ENCODE data around the gene NCKAP1. TPM values are rescaled to one million over a fixed set of nuclear protein-coding genes. Genes with fewer than 3 reads are reported as not detected.
"Not testable (repeated sequence)": the region's sequence is repeated elsewhere in the genome, so short reads cannot be mapped to it uniquely, and the experiment has no call there.

The NCKAP1 gene
- 106 and 287 TPM in 2 replicates for total RNA-seq (2014; rRNA removed; shearing (Covaris generic); ENCODE audit: low replicate concordance)

- no peaks in the 10 kb centered on the region for H3K9me3 ChIP-seq
- peak within 1 kb of the TSS; percentile 72 for H3K4me3 ChIP-seq
- H3K27me3 ChIP-seq: no peaks in the 10 kb centered on the region
- DNase-seq: peak; percentile 90
- H3K36me3 ChIP-seq: no peaks in the 10 kb centered on the region; the same call in 1 of the 2 replicates
Observed at GRCh38 chr2:183038341-183039300, at the start of gene NCKAP1. Gene NCKAP1, minus strand, starts transcription at chr2:183038457. Its CDS starts 358 bp downstream, at chr2:183038099.

DNA sequence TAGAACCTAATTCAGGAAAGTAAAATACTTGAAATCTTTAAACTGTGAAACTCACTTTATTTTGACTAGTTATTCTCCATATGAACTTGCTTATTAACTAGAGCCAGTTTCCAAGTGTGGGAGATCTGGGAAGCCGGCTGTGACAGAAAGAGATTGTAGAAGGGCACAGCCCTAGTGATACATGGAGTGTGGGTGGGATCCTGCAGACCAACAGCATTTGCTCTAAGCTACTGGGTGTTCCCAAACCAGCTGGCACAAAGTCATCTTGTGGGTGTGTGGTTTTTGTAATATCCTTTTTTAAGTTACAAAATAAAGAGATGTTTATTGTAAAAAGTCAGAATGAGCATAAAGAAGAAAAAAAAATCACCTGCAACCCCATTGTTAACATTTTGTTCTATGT is 43.7 kb upstream of the NCKAP1 start:
- no peaks in the 10 kb centered on the region for H3K36me3 ChIP-seq
- DNase-seq: no peak
- no peaks in the 10 kb centered on the region for H3K27me3 ChIP-seq
- H3K4me3 ChIP-seq: no peak overlapping the region
- H3K9me3 ChIP-seq: no peaks in the 10 kb centered on the region

DNA sequence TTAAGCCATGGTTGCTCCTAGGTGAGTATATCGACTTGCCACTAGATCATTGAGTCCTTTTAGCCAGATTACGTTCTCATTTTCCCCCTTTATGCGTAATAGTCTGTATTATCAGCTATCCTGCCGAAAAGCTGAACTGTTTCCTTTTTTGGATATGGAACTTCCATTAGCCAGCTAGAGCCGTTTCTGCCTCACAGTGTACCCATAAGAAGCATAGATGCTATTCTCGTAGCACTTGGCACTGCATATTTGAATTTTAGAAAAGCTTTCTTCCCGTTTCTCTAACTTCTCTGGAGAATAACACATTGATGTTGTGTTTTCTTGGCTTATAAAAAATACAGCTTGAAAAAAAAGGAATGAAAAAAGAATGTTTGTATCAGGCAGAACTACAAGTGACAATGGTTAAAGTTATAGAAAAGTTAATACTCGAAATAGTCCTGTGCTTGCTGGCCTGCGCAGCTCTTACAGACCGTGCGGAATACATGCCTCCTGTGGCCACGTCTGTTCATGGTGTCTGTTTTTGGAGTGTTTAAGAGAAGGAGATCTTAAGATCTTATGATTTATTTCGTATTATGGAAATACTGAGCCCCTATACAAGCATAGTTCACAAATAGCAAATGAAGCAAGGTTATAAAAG is 41.0 kb upstream of the NCKAP1 start:
- H3K4me3 ChIP-seq: peak overlapping the region; percentile 63
- H3K9me3 ChIP-seq: no peaks in the 10 kb centered on the region
- no peak for DNase-seq
- H3K27me3 ChIP-seq: no peaks in the 10 kb centered on the region
- no peaks in the 10 kb centered on the region for H3K36me3 ChIP-seq

- no peaks in the 10 kb centered on the region for H3K27me3 ChIP-seq
Observed at GRCh38 chr2:183078464-183079138, 40.3 kb upstream of the NCKAP1 start, which contains the start of gene DUSP19. Gene DUSP19, plus strand, starts transcription at chr2:183078747. Its CDS starts 187 bp downstream, at chr2:183078934.

DNA sequence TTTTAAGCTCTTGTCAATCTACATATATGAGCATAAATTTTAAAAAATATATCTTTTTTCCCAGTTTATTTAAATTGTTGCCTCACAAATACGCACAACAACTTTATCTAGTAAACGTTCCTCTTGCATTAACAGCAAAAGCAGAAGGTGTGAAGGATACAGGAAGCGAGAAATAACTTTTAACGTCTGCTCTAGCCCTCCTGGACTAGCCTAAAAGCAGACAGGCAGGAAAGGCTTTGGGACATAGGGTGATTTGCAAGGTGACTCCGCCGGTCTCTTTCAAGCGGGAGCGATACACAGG is 39.9 kb upstream of the NCKAP1 start:
- H3K9me3 ChIP-seq: no peaks in the 10 kb centered on the region
- DNase-seq: peak; percentile 6

More at GRCh38 chr2:183078464-183079138, 40.3 kb upstream of the NCKAP1 start, which contains the start of gene DUSP19:
- Histone ChIP-seq H3K9me3 (no peaks in the 10 kb centered on the region), H3K36me3 (no peaks in the 10 kb centered on the region), H3K4me3 (peak within 1 kb of the TSS; percentile 63)
- peak; percentile 77 for DNase-seq

DNA sequence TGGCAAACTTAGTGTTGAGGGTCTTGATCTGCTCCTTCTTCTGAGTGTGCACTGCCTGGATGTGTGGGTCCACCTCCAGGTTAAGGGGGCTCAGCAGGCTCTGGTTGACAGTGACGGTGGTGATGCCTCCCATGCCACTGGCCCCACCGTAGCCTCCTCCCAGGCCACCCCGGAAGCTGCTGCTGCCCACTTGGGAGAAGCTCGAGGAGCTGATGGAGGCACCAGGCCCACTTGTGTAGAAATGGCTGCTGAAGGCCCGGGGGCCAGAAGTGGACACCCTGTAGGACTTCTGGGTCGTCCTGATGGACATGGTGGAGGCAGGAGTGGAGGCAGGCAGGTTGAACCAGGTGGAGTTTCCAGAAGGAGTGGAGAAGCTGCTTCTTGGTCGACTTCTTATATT is 33.9 kb upstream of the NCKAP1 start:
- no peak for DNase-seq
- H3K36me3 ChIP-seq: no peaks in the 10 kb centered on the region
- no peak overlapping the region for H3K4me3 ChIP-seq
- no peaks in the 10 kb centered on the region for H3K27me3 ChIP-seq
- H3K9me3 ChIP-seq: no peaks in the 10 kb centered on the region

More for the DNA sequence above, 39.9 kb upstream of the NCKAP1 start:
- H3K36me3 ChIP-seq: no peaks in the 10 kb centered on the region
- no peaks in the 10 kb centered on the region for H3K27me3 ChIP-seq
- peak overlapping the region; percentile 63 for H3K4me3 ChIP-seq

DNA sequence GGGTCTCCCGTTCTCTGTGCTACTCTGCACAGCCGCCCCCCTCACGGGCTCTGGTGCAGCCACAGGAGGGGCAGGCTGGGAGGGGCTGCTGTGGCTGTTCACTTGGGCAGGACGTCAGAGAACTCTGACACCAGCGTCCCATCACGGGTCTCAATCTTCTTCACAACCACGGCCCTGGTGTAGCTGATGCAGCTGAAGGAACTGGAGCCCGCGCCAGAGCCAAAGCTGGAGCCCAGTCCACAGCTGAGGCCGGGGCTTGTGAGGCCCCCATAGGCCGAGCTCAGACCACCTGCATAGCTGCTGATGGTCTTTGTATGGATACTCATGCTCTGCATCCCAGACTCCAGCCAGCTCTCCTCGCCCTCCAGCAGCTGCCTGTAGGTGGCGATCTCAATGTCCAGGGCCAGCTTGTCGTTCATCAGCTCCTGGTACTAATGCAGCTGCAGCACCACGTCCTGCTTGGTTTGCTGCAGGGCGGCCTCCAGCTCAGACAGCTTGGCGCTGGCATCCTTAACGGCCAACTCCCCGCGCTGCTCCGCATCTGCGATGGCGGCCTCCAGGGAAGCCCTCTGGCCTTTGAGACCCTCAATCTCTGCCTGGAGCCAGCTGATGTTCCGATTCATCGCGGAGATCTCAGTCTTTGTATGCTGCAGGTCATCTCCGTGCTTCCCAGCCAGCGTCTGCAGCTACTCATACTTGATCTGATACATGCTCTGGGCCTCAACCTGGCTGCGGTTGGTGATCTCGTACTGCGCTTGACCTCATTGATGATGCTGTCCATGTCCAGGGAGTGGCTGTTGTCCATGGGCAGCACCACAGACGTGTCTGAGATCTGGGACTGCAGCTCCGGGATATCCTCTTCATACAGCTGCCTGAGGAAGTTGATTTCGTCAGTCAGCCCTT is 32.9 kb upstream of the NCKAP1 start:
- no peak overlapping the region for H3K4me3 ChIP-seq
- H3K9me3 ChIP-seq: no peaks in the 10 kb centered on the region
- peak; percentile 76 for DNase-seq
- no peaks in the 10 kb centered on the region for H3K27me3 ChIP-seq
- no peaks in the 10 kb centered on the region for H3K36me3 ChIP-seq

GRCh38 chr2:183069174-183069573 is 30.9 kb upstream of the NCKAP1 start:
- DNase-seq: no peak
- Histone ChIP-seq H3K27me3 (no peaks in the 10 kb centered on the region), H3K36me3 (no peaks in the 10 kb centered on the region), H3K9me3 (no peaks in the 10 kb centered on the region), H3K4me3 (no peak overlapping the region)

GRCh38 chr2:183068561-183068960 is 30.3 kb upstream of the NCKAP1 start:
- no peak for DNase-seq
- Histone ChIP-seq H3K36me3 (no peaks in the 10 kb centered on the region), H3K9me3 (no peaks in the 10 kb centered on the region), H3K4me3 (no peak overlapping the region), H3K27me3 (no peaks in the 10 kb centered on the region)

DNA sequence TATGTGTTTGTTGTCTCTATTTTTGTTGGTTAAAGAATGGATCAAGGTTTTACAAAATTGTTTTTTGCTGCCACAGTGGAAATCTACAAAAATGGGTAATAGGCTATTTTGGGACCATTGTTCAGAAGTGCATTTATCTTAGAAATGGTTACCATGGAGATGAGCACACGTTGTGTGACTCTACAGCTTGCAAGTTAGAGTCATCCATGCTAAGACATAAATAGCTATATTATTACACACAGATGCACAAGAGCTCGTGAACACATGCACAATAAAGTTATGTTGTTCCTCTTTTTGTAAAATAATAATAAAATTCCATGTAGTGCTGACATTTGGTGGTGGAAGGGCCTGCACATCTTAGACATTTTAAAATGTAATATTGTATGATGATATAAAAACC is 24.8 kb upstream of the NCKAP1 start:
- Histone ChIP-seq H3K4me3 (no peak overlapping the region), H3K9me3 (no peaks in the 10 kb centered on the region), H3K27me3 (no peaks in the 10 kb centered on the region), H3K36me3 (no peaks in the 10 kb centered on the region)
- DNase-seq: no peak

- H3K27me3 ChIP-seq: no peaks in the 10 kb centered on the region
- no peak for DNase-seq
- H3K9me3 ChIP-seq: no peaks in the 10 kb centered on the region
- H3K36me3 ChIP-seq: no peaks in the 10 kb centered on the region
- H3K4me3 ChIP-seq: no peak overlapping the region
Observed at GRCh38 chr2:183060571-183061231, 22.4 kb upstream of the NCKAP1 start.

DNA sequence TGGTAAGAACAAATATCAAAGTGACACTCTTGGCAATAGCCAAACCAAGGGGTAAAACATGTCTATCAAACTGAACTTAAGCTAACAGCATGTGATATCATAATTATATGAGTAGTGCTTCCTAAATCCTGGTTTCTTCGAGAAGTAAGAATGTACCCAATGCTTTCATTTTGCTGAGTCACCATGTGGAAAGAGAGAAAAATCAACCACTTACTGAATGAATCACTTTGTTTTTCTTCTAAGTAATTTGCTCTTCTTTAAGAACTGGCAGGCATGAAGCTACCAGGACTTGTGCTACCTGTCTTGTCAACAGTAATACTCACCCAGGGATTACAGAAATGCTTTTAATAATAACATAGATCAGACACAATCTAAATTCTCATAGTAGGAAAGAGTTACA is 21.3 kb upstream of the NCKAP1 start:
- no peaks in the 10 kb centered on the region for H3K36me3 ChIP-seq
- no peaks in the 10 kb centered on the region for H3K9me3 ChIP-seq
- DNase-seq: peak; percentile 10
- no peak overlapping the region for H3K4me3 ChIP-seq
- no peaks in the 10 kb centered on the region for H3K27me3 ChIP-seq

DNA sequence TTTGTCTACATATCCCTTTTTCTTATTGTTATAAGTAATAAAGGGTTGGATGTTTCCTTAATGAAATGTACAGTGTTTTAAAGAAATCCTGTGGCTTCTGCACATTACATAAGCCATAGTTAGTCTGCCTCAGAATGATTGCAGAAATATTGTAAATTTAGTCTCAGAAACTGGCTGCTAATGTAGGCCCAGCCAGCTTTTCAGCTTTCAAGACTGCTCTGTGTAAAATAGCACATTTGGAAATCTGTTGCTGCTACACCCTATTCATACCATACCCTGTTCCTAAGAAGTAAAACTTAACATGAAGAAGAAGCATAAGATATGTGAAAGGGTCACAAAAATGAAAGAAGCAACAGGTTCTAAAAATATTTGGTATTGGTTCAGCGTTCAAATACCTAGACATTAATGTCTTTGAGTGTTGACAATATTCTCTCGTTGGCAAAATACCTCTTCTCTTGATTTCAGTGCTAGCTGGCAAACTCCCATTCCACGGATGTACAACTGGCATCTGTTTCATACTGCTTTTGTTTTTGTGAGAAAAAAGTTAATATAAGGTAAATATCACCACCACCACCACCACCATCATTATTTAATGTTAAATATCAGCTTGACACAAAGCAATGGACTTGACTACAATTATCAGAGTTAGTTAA is 19.2 kb upstream of the NCKAP1 start:
- Histone ChIP-seq H3K4me3 (no peak overlapping the region), H3K27me3 (no peaks in the 10 kb centered on the region), H3K9me3 (no peaks in the 10 kb centered on the region), H3K36me3 (no peaks in the 10 kb centered on the region)
- DNase-seq: no peak

DNA sequence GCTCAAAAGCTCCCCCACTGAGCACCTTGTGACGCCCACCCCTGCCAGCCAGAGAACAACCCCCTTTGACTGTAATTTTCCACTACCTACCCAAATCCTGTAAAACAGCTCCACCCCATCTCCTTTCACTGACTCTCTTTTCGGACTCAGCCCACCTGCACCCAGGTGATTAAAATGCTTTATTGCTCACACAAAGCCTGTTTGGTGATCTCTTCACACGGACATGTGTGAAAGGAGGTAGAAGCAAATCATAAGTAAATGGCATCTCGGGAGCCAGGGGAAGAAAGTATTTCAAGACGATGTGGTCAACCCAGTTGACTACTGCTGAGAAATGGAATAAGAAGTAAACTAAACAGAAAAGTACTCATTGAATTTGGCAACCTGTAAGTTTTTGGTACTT is 11.2 kb upstream of the NCKAP1 start:
- no peaks in the 10 kb centered on the region for H3K36me3 ChIP-seq
- DNase-seq: no peak
- no peak overlapping the region for H3K4me3 ChIP-seq
- no peaks in the 10 kb centered on the region for H3K27me3 ChIP-seq
- peaks cover 2% of the 10 kb centered on the region; the same call in 1 of the 2 replicates for H3K9me3 ChIP-seq

DNA sequence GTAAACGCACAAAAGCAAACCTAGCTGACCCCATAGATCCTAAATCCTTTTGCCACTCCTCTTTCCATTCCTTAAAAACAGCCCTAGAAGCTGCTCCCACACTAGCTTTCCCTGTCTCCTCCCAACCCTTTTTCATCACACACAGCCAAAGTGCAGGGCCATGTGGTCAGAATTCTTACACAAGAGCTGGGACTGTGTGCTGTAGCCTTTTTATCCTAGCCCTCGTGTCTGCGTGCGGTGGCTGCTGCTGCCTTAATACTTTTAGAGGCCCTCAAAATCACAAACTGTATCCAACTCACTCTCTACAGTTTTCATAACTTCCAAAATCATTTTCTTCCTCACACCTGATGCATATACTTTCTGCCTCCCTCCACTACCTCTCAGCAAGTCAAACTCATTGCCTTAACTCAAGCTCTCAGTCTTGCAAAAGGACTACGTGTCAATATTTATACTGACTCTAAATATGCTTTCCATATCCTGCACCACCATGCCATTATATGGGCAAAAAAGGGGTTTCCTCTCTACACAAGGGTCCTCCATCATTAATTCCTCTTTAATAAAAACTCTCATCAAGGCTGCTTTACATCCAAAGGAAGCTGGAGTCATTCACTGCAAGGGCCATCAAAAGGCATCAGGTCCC is 9.3 kb upstream of the NCKAP1 start:
- not testable (repeated sequence) for H3K36me3 ChIP-seq, H3K9me3 ChIP-seq, DNase-seq, H3K27me3 ChIP-seq, H3K4me3 ChIP-seq
